GM19395 (cell line): ENCODE measurements around the gene PKMYT1.
"Not testable (repeated sequence)": the region's sequence is repeated elsewhere in the genome, so short reads cannot be mapped to it uniquely, and the experiment has no call there.

ENCODE experiments used
- ATAC-seq: cut with Tn5 transposase; IDR thresholded peaks from one replicate; pipeline ENCODE4 v1.9.1; 2021; ENCODE audit warnings: mild to moderate bottlenecking, moderate library complexity; ENCODE audit not compliant: unreplicated experiment

Gene PKMYT1

GRCh38 chr16:2938206-2938605 lies 42.0 kb downstream of the PKMYT1 start:
- no peak for ATAC-seq

- ATAC-seq = no peak
These were observed 43.1 kb downstream of the PKMYT1 start for GRCh38 chr16:2937170-2937569.

- no peak for ATAC-seq
These were observed 43.7 kb downstream of the PKMYT1 start for GRCh38 chr16:2936436-2937011.

- no peak for ATAC-seq
These were observed 45.8 kb downstream of the PKMYT1 start for GRCh38 chr16:2934450-2934849.

GRCh38 chr16:2933701-2934100 lies 46.5 kb downstream of the PKMYT1 start:
- ATAC-seq = no peak

- ATAC-seq = no peak
These were observed 47.1 kb downstream of the PKMYT1 start for GRCh38 chr16:2933136-2933535.

GRCh38 chr16:2931231-2931914 lies 48.9 kb downstream of the PKMYT1 start:
- ATAC-seq = not testable (repeated sequence)

- no peak for ATAC-seq
These were observed 50.0 kb downstream of the PKMYT1 start for GRCh38 chr16:2930236-2930635.

GRCh38 chr16:2929693-2930092 lies 50.6 kb downstream of the PKMYT1 start:
- ATAC-seq = no peak

GRCh38 chr16:2928796-2929195 lies 51.5 kb downstream of the PKMYT1 start:
- ATAC-seq = no peak

- not testable (repeated sequence) for ATAC-seq
These were observed 52.1 kb downstream of the PKMYT1 start for GRCh38 chr16:2928151-2928550.

- ATAC-seq = peak; percentile 68
These were observed 53.1 kb downstream of the PKMYT1 start for GRCh38 chr16:2927010-2927646.

GRCh38 chr16:2926650-2926999 lies 53.6 kb downstream of the PKMYT1 start:
- no peak for ATAC-seq

- ATAC-seq = no peak
These were observed 54.1 kb downstream of the PKMYT1 start for GRCh38 chr16:2925951-2926649.

GRCh38 chr16:2924901-2925755 lies 55.1 kb downstream of the PKMYT1 start:
- ATAC-seq = no peak

GRCh38 chr16:2923481-2923880 lies 56.8 kb downstream of the PKMYT1 start:
- no peak for ATAC-seq
